Keratinocyte (primary cell): Measurements from ENCODE around the gene RBFOX2. TPM values are rescaled to one million over a fixed set of nuclear protein-coding genes. Genes with fewer than 3 reads are reported as not detected.

Experiments used
- DNase-seq: peaks from one replicate; pipeline ENCODE4 v3.0.0-alpha.2; 2011; ENCODE audit warnings: low read depth, missing footprints, low spot score
- FAIRE-seq: peaks from 2 replicates; lab custom pipeline; 2011; peaks lifted over from hg19 to GRCh38; lab: Jason Lieb, UNC
- H2AFZ ChIP-seq: 2 replicates; pipeline ENCODE4 v1.6.0; 2012; ENCODE audit warnings: low read length, control low read depth, inconsistent platforms; ENCODE audit not compliant: control insufficient read depth
- H3K27ac ChIP-seq: 2 replicates; pipeline ENCODE4 v1.5.1; 2011; ENCODE audit warnings: low read length; ENCODE audit not compliant: control insufficient read depth, insufficient read depth
- H3K27me3 ChIP-seq: 3 replicates; pipeline ENCODE4 v1.6.0; 2011; ENCODE audit warnings: low read length; ENCODE audit not compliant: control insufficient read depth, insufficient read depth; ENCODE audit errors: extremely low read depth
- H3K36me3 ChIP-seq, 2 experiments: 2 replicates in 1 of 2; 3 replicates in 1 of 2; pipeline ENCODE4 v1.5.1; 2011; ENCODE audit warnings: low read length in 2 of 2, mild to moderate bottlenecking in 1 of 2; ENCODE audit not compliant: control insufficient read depth in 2 of 2, insufficient read depth in 2 of 2; ENCODE audit errors: extremely low read depth in 1 of 2
- H3K4me1 ChIP-seq: 3 replicates; pipeline ENCODE4 v1.5.1; 2011; ENCODE audit warnings: low read length; ENCODE audit not compliant: control insufficient read depth, insufficient read depth; ENCODE audit errors: extremely low read depth
- H3K4me2 ChIP-seq: 3 replicates; pipeline ENCODE4 v1.6.0; 2011; ENCODE audit warnings: low read depth, low read length; ENCODE audit not compliant: control insufficient read depth, insufficient read depth; ENCODE audit errors: extremely low read depth
- H3K4me3 ChIP-seq, 3 experiments: fragments of 200-600 bp in 1 of 3; sonication (generic) in 1 of 3; 2 replicates in 2 of 3; 3 replicates in 1 of 3; pipeline ENCODE4 v1.5.1; 2011 to 2016; ENCODE audit warnings: low read length in 3 of 3, mild to moderate bottlenecking in 3 of 3, control low read depth in 2 of 3, inconsistent platforms in 1 of 3, low read depth in 1 of 3, mixed read lengths in 1 of 3, mixed run types in 1 of 3, moderate library complexity in 1 of 3; ENCODE audit not compliant: control insufficient read depth in 2 of 3, insufficient read depth in 2 of 3; ENCODE audit errors: extremely low read depth in 1 of 3
- H3K79me2 ChIP-seq: 2 replicates; pipeline ENCODE4 v1.6.0; 2012; ENCODE audit warnings: low read length; ENCODE audit not compliant: control insufficient read depth, insufficient read depth
- H3K9ac ChIP-seq: 3 replicates; pipeline ENCODE4 v1.6.0; 2011; ENCODE audit warnings: low read length; ENCODE audit not compliant: control insufficient read depth, insufficient read depth; ENCODE audit errors: extremely low read depth
- H3K9me1 ChIP-seq: 3 replicates; pipeline ENCODE4 v1.6.0; 2011; ENCODE audit warnings: low read length; ENCODE audit not compliant: control insufficient read depth, insufficient read depth; ENCODE audit errors: extremely low read depth
- H3K9me3 ChIP-seq: 2 replicates; pipeline ENCODE4 v1.5.1; 2012; ENCODE audit warnings: low read depth, low read length; ENCODE audit not compliant: control insufficient read depth
- H4K20me1 ChIP-seq: 3 replicates; pipeline ENCODE4 v1.6.0; 2011; ENCODE audit warnings: low read length; ENCODE audit not compliant: control insufficient read depth, insufficient read depth; ENCODE audit errors: extremely low read depth
- CTCF ChIP-seq, 3 experiments: IDR thresholded peaks in 1 of 3; conservative IDR thresholded peaks in 1 of 3; optimal IDR thresholded peaks in 1 of 3; 2 replicates in 2 of 3; 3 replicates in 1 of 3; pipeline versions ENCODE3 to v1.5.1; 2011; ENCODE audit warnings: low read length in 3 of 3, mild to moderate bottlenecking in 3 of 3, moderate library complexity in 2 of 3, control low read depth in 1 of 3, inconsistent platforms in 1 of 3; ENCODE audit not compliant: insufficient read depth in 2 of 3; ENCODE audit errors: extremely low read depth in 1 of 3
- EZH2 ChIP-seq: IDR thresholded peaks from one replicate; pipeline ENCODE4 v1.6.1; 2012; ENCODE audit warnings: inconsistent platforms, mild to moderate bottlenecking, low read length, moderate library complexity
- dilution Hi-C: fragments of 300-500 bp; cut with MboI; formaldehyde crosslinking; loops from one replicate; pipeline ENCODE4 v1.7.0; 2020; ENCODE audit warnings: low sequenced_read_pairs; ENCODE audit not compliant: extremely low pct_ligation_motif_present
- polyA plus RNA-seq, 5 experiments: library from polyadenylated mRNA; depleted of rRNA in 3 of 5; stranded (reverse) in 3 of 5; stranded (forward) in 1 of 5; unstranded in 1 of 5; fragments of >200 nt; gene quantifications; 1 replicate in 1 of 5; 2 replicates in 3 of 5; 3 replicates in 1 of 5; pipeline versions ENCODE4 v1.2.1 to v1.2.3, GENCODE V29; 2011 to 2012; ENCODE audit warnings: missing spikeins in 2 of 5, low read depth in 1 of 5, low replicate concordance in 1 of 5

RBFOX2 gene
- polyA plus RNA-seq, 1 donor (not counting 4 experiments of a cell fraction or from before 2014, with no cell fraction given), result 118 TPM

GRCh38 chr22:36027935-36028645 is 534 bp downstream of the RBFOX2 start:
- FAIRE-seq, result no peak
- Histone ChIP-seq H3K4me3 (peak overlapping the region; percentile 82 to 91 (median 87)), H3K4me2 (peak overlapping the region; percentile 99), H3K9me3 (no peaks in the 10 kb centered on the region), H4K20me1 (no peaks in the 10 kb centered on the region), H2AFZ (peak overlapping the region; percentile 77), H3K9ac (peak overlapping the region; percentile 91), H3K27ac (peak overlapping the region; percentile 70), H3K4me1 (peaks cover 16% of the 10 kb centered on the region), H3K79me2 (peaks cover 48% of the 10 kb centered on the region), H3K36me3 (no peaks in the 10 kb centered on the region), H3K9me1 (no peaks in the 10 kb centered on the region), H3K27me3 (no peaks in the 10 kb centered on the region)
- no peak for TF ChIP-seq CTCF (optimal IDR thresholded peaks at IDR 0.05 in 1 of 3, IDR thresholded peaks at IDR 0.05 in 1 of 3, conservative IDR thresholded peaks at IDR 0.05 in 1 of 3; ENCODE audit: extremely low read depth in 1 of 3, insufficient read depth in 2 of 3, low read length in 3 of 3)
- no peak for TF ChIP-seq EZH2
- dilution Hi-C loops, result no loop called here
- no peak for DNase-seq

- peaks cover 0 to 1% of the 10 kb centered on the region in 2 experiments for H3K36me3 ChIP-seq
These were observed 1.1 kb downstream of the RBFOX2 start for GRCh38 chr22:36027579-36027934.

More at GRCh38 chr22:36027579-36027934, 1.1 kb downstream of the RBFOX2 start:
- Histone ChIP-seq H2AFZ (peak overlapping the region; percentile 77), H3K4me2 (peak overlapping the region; percentile 99), H3K4me3 (peak overlapping the region; percentile 82 to 91 (median 87)), H3K4me1 (peaks cover 16% of the 10 kb centered on the region), H3K9me1 (no peaks in the 10 kb centered on the region), H3K79me2 (peaks cover 53% of the 10 kb centered on the region), H3K27me3 (no peaks in the 10 kb centered on the region), H4K20me1 (no peaks in the 10 kb centered on the region), H3K9me3 (no peaks in the 10 kb centered on the region), H3K9ac (peak overlapping the region; percentile 91), H3K27ac (peak overlapping the region; percentile 70)
- TF ChIP-seq EZH2, result no peak
- TF ChIP-seq CTCF (optimal IDR thresholded peaks at IDR 0.05 in 1 of 3, IDR thresholded peaks at IDR 0.05 in 1 of 3, conservative IDR thresholded peaks at IDR 0.05 in 1 of 3; ENCODE audit: extremely low read depth in 1 of 3, insufficient read depth in 2 of 3, low read length in 3 of 3), result no peak
- FAIRE-seq, result peak; percentile 13
- dilution Hi-C loops, result no loop called here
- no peak for DNase-seq
